Activated CD4-positive, alpha-beta T cell treated with anti-CD3 and anti-CD28 coated beads, Interleukin-2, amount 50 U/mL, for 48 hours (primary cell): ENCODE results near the gene ACOT7.
"Not testable (repeated sequence)": the region's sequence is repeated elsewhere in the genome, so short reads cannot be mapped to it uniquely, and the experiment has no call there.

ENCODE experiments used
- DNase-seq, 2 experiments: peaks; one replicate each; pipeline ENCODE4 v3.0.0-alpha.2; 2020

The ACOT7 gene, protein sequence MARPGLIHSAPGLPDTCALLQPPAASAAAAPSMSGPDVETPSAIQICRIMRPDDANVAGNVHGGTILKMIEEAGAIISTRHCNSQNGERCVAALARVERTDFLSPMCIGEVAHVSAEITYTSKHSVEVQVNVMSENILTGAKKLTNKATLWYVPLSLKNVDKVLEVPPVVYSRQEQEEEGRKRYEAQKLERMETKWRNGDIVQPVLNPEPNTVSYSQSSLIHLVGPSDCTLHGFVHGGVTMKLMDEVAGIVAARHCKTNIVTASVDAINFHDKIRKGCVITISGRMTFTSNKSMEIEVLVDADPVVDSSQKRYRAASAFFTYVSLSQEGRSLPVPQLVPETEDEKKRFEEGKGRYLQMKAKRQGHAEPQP

GRCh38 chr1:6393400-6394187, at the start of gene ACOT7:
ACOT7 (minus strand) TSS chr1:6393767; CDS start chr1:6393399, 368 bp downstream.
- DNase-seq, result peak; percentile 92 to 93

DNA sequence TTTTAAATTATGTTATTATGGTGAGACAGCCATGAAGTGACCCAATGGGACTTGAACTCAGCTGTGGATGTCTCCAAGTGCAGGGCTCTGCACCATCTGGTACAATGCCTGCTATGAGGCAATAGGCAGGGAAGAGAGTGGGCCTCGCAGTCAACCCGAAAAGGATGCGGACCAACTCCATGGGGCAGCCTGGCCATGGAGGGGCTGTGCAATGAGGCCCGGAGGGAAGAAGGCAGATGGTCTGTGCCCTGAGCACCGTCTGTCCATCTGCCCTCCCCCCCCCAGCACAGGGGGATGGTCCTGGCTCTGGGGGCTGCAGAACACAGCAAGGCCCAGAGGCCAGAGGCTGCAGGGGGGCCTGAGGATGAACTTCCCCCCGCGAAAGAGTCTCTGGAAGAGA, 48.0 kb upstream of the ACOT7 start:
- DNase-seq, result no peak

DNA sequence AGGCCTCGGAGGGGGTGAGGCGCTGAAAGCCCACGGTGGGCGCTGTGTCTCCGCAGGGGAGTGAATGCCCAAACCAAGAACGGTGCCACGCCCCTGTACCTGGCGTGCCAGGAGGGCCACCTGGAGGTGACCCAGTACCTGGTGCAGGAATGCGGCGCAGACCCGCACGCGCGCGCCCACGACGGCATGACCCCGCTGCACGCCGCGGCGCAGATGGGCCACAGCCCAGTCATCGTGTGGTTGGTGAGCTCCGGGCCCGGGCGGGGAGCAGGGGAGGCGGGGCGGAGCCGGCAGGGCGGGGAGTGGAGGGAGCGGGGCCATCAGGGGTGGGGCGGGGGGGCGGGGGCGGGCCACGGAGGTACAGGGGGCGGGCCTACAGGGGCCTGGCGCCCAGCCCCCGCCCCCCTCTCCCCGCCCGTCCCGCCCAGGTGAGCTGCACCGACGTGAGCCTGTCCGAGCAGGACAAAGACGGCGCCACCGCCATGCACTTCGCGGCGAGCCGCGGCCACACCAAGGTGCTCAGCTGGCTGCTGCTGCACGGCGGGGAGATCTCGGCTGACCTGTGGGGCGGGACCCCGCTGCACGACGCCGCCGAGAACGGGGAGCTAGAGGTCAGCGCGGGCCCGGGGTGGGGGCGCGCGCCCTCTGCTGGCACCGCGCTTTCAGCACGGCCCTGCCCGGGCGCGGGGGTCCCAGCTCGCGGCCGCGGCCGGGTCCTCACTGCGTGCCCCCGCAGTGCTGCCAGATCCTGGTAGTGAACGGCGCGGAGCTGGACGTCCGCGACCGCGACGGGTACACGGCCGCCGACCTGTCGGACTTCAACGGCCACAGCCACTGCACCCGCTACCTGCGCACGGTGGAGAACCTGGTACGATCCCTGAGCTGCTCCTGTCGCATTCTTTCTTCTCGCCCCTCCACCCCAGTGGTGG, 46.9 kb upstream of the ACOT7 start:
- peak; percentile 76 to 77 for DNase-seq

GRCh38 chr1:6438047-6438525, 44.5 kb upstream of the ACOT7 start:
- peak; percentile 74 to 81 for DNase-seq

DNA sequence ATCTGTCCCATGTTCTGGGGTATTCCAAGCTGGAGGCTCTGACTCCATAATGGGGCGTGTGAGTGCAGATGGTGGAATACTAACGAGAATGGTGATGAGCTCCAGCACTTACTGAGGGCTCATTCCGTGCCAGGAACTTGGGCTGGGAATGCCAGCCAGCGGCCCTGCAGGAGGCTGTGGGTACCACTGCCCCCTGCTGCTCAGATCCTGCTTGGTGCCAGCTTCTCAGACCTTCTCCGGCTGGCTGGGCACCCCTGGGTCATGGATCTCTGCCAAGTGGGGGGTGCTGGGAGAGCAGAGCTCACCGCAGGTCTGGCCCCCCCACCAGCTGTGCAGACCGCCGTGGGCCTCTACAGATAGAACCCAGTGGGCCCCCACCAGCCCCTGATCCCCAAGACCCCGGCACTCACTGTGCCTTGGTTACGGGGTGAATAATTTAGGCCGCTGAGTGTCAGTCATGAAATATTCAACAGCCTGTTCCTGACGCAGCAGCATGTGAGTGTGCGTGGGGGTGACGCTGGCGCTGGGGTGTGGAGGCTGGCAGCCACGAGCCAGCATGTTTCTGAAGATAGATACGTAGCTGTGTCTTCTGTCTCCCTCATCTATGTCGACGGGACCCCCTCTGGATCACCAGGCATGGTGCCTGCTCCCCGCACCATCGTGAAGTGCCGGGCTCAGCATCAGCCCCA, 43.6 kb upstream of the ACOT7 start:
- DNase-seq, result not testable (repeated sequence)

DNA sequence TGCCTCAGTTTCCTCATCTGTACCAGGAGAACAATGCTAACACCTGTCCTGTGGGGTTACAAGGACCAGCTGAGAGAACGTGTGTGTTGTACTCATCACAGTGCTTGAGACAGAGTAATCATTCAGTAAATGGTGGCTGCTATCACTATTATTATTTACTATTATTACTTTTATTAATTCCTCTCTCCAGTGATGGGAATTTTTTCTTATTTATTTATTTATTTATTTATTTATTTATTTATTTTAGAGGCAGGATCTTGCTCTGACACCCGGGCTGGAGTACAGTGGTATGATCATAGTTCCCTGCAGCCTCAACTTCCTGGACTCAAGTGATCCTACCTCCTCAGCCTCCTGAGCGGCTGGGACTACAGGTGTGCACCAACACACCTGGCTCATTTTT, 42.7 kb upstream of the ACOT7 start:
- DNase-seq, result not testable (repeated sequence)

DNA sequence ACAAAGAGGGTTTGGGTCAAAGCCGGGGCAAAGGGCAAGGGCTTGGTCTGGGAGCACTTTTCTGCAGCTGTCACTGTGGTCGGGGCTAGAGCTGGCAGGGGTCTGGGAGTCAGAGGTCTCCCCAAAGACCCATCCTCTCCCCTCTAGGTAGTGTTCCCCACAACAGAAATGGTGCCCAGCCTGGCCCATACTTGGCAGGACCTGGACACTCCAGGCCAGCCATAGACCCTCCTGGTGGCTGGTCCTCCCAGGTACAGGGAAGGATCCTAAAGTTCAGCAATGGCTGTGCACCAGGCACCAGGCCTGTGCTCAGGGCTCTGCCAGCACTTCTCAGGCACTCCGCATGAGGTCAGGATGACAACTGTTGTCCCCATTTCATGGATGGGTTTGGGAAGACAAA, 42.0 kb upstream of the ACOT7 start:
- no peak for DNase-seq

- no peak for DNase-seq
Observed at GRCh38 chr1:6435129-6435528, 41.6 kb upstream of the ACOT7 start.

- DNase-seq, result no peak
Observed at GRCh38 chr1:6434186-6434585, 40.6 kb upstream of the ACOT7 start.

DNA sequence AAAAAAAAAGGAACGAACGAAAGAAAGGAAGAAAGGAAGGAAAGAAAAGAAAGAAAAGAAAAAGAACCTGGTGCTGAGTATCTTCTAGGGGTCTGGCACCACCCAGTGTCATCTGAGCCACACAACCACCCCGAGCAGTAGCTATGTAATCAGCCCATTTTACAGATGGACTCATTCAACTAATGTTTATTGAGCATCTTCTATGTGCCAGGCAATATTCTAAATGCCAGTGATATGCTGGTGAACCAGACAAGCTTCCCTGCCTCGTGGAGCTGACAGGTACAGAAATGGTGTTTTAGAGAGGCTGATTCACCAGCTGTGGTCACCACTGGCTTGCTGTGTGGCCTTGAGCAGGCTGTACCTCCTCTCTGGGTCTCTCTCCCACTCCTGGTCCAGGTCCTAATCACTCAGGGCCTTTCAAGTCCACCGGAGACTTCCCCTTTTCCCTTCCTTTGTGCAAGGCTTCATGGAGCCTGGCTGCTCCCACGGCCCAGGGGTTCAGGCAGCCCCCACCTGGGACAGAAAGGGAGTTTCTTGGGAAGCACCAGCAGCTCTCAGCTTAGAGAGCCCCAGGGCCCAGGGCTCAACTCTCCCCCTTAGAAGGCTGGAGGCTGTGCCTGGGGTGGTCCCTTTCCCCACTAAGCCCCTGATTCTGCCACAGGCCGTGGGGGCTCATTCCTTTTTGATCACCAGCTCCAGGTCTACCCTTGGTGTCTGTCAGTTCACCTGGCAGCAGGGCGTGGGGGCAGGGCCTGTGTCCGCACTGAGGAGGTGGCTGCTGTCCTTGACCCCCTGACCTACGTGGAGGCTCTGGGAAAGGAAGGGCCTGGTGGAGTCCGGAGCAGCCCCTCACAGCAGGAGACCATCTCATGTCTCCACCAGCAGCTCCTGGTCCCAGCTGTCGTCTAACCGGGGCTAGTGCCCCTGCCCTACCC, 38.3 kb upstream of the ACOT7 start:
- DNase-seq, result not testable (repeated sequence)

DNA sequence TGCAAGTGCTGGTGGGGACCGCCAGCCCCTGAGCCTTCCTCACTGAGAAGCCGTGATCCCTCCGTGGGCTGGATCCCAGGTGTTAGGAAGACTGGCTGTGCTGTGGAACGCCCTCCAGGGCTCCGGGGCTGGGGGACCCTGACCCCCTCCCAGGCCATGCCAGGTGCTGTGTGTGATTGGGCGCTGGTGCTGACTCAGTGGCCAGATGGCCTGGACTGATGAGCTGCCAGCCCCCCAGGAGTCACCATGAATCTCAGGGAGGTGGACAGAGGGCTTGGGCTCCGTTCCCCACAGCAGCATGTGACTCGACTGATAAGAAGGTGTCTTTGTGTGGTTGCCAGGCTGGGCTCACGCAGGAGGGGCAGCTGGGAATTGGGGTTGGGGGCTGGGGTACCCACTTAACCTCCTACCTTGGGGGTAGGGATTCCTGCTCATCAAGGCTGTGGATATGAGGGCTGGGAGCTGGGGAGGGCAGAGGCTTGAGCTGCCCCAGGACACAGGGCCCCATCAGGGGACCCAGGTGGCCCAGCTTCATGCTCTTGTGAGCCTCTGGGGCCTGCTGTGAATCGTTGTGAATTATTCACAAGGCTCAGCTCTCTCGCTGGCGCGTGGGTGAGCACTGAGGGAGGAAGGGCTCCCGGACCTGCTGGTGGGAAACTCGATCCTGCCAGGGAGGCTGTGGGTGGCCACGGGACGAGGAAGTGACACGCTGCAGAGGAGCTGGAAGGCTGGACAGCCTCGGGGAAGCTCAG, 36.3 kb upstream of the ACOT7 start:
- not testable (repeated sequence) for DNase-seq

- not testable (repeated sequence) for DNase-seq
Observed at GRCh38 chr1:6428453-6428852, 34.9 kb upstream of the ACOT7 start.

GRCh38 chr1:6427441-6428390, 34.1 kb upstream of the ACOT7 start:
- no peak for DNase-seq

DNA sequence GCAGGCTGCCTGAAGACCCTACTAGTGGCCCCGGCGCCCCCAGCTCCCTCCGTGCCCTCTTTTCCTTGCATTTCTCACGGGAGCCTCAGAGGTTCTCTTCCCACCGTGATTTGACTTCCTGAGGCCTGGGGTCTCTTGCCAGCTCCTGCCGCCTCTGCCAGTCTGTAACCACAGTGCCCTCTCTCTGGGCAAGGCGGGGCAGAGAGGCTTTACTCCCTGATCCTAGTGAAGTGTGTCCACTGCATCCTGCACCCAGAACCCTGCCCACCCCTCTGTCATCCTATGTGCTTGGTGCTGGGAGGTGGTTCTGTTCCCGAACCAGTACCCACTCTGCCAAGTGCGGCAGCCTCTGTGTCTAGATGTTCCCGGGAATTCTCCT, 33.4 kb upstream of the ACOT7 start:
- DNase-seq, result no peak

- DNase-seq, result no peak
Observed at GRCh38 chr1:6426277-6426971, 32.9 kb upstream of the ACOT7 start.

GRCh38 chr1:6425658-6426057, 32.1 kb upstream of the ACOT7 start:
- no peak for DNase-seq

DNA sequence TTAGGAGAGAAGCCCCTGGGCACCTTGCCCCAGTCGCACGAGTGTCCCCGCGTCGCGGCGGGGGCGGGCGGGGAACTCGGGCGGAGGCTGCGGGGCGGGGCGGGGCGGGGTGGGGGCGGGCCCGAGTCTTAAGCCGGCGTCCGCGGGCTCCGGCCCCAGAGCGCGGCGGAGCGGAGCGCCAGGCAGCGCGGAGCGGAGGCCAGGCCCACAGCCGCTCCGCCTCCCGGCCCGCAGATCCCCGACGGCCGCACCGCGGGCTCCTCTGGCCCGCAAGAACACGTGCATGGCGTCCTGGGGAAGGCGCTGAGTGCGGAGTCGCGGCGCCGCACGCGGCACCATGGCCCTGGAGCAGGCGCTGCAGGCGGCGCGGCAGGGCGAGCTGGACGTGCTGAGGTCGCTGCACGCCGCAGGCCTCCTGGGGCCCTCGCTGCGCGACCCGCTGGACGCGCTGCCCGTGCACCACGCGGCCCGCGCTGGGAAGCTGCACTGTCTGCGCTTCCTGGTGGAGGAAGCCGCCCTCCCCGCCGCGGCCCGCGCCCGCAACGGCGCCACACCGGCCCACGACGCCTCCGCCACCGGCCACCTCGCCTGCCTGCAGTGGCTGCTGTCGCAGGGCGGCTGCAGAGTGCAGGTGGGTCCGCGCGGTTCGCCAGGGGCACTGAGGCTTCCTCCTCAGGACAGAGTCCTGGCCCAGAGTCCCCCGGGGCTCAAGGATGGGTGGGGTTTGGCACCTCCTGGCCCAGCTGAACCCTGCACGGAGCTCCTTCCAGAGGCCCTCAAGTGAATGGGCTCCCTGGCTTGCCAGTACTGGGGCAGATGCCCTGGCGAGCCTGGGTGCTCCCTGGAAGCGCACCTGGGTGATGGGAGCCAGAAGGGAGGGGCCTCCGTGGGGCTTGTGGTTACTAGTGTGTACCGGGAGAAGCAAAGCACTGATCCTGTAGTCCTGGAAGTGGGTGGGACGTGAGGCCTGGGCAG, 31.3 kb upstream of the ACOT7 start, which contains the start of gene ESPN:
ESPN (plus strand) TSS at position 158 of the 975 bp plus-strand sequence; CDS start at position 338, 180 bp downstream.
- DNase-seq, result no peak
